ENCODE measurements around the gene UBALD1.

- TF ChIP-seq REST (IDR thresholded peaks at IDR 0.05; ENCODE audit: insufficient read depth in 1 of 2, low read depth in 2 of 2, low read length in 1 of 2) (no peak), CTCF (IDR thresholded peaks at IDR 0.05) (no peak), TCF7L2 (IDR thresholded peaks at IDR 0.05; ENCODE audit: low read depth, low read length) (no peak), SIN3A (IDR thresholded peaks at IDR 0.05; ENCODE audit: borderline replicate concordance, insufficient read depth, low read depth, low read length) (no peak), POLR2AphosphoS5 (IDR thresholded peaks at IDR 0.05; ENCODE audit: low read depth, low read length) (no peak)
Measured at GRCh38 chr16:4591706-4592470, 22.8 kb downstream of the UBALD1 start.

All from Panc1 (cell line).